H9 (cell line): ENCODE data around the gene RAB15. TPM values are rescaled to one million over a fixed set of nuclear protein-coding genes. Genes with fewer than 3 reads are reported as not detected.

Source experiments
- DNase-seq: peaks from one replicate; pipeline ENCODE4 v3.0.0-alpha.2; 2017
- H2AFZ ChIP-seq: one replicate; pipeline ENCODE4 v1.6.1; 2013; ENCODE audit warnings: mild to moderate bottlenecking, low read length, control low read depth, moderate library complexity
- H2AK5ac ChIP-seq: 2 replicates; pipeline ENCODE4 v1.6.1; 2013; ENCODE audit warnings: low read length, control low read depth, mixed read lengths; ENCODE audit not compliant: insufficient read length
- H2BK120ac ChIP-seq: one replicate; pipeline ENCODE4 v1.6.1; 2013; ENCODE audit warnings: low read depth, mild to moderate bottlenecking, low read length, control low read depth, inconsistent platforms; ENCODE audit not compliant: poor library complexity, severe bottlenecking
- H2BK12ac ChIP-seq: 2 replicates; pipeline ENCODE4 v1.6.1; 2013; ENCODE audit warnings: low read length, control low read depth, mixed read lengths, low read depth; ENCODE audit not compliant: insufficient read length
- H2BK15ac ChIP-seq: 2 replicates; pipeline ENCODE4 v1.6.1; 2013; ENCODE audit warnings: low read depth, low read length, control low read depth
- H2BK20ac ChIP-seq: one replicate; pipeline ENCODE4 v1.6.1; 2013; ENCODE audit warnings: low read depth, mild to moderate bottlenecking, low read length, control low read depth, inconsistent platforms; ENCODE audit not compliant: poor library complexity, severe bottlenecking
- H2BK5ac ChIP-seq: 2 replicates; pipeline ENCODE4 v1.6.1; 2013; ENCODE audit warnings: low read length, control low read depth, mixed read lengths; ENCODE audit not compliant: insufficient read length
- H3K14ac ChIP-seq: 2 replicates; pipeline ENCODE4 v1.6.1; 2013; ENCODE audit warnings: low read length, control low read depth; ENCODE audit not compliant: insufficient read depth
- H3K18ac ChIP-seq: 2 replicates; pipeline ENCODE4 v1.6.1; 2013; ENCODE audit warnings: low read depth, mild to moderate bottlenecking, mixed read lengths, low read length, control low read depth; ENCODE audit not compliant: insufficient read length
- H3K23ac ChIP-seq: 2 replicates; pipeline ENCODE4 v1.6.1; 2013; ENCODE audit warnings: low read length, control low read depth, mixed read lengths, low read depth; ENCODE audit not compliant: insufficient read length
- H3K23me2 ChIP-seq: 2 replicates; pipeline ENCODE4 v1.6.1; 2013; ENCODE audit warnings: low read depth, mild to moderate bottlenecking, mixed read lengths, low read length, control low read depth; ENCODE audit not compliant: insufficient read length, poor library complexity, severe bottlenecking
- H3K27ac ChIP-seq: 2 replicates; pipeline ENCODE4 v1.5.1; 2013; ENCODE audit warnings: low read length, control low read depth, mixed read lengths, low read depth; ENCODE audit not compliant: insufficient read length
- H3K27me3 ChIP-seq: 2 replicates; pipeline ENCODE4 v1.6.1; 2013; ENCODE audit warnings: low read length, control low read depth, inconsistent platforms; ENCODE audit not compliant: insufficient read depth
- H3K4ac ChIP-seq: 2 replicates; pipeline ENCODE4 v1.6.1; 2013; ENCODE audit warnings: low read depth, mild to moderate bottlenecking, control low read depth, inconsistent platforms, low read length, moderate library complexity
- H3K4me1 ChIP-seq: 2 replicates; pipeline ENCODE4 v1.6.1; 2013; ENCODE audit warnings: low read length, control low read depth, inconsistent platforms; ENCODE audit not compliant: insufficient read depth
- H3K4me2 ChIP-seq: 2 replicates; pipeline ENCODE4 v1.6.1; 2013; ENCODE audit warnings: low read length, control low read depth, mixed read lengths; ENCODE audit not compliant: insufficient read length, insufficient read depth
- H3K56ac ChIP-seq: 2 replicates; pipeline ENCODE4 v1.6.1; 2013; ENCODE audit warnings: low read depth, mild to moderate bottlenecking, mixed read lengths, low read length, control low read depth; ENCODE audit not compliant: insufficient read length
- H3K79me1 ChIP-seq: 2 replicates; pipeline ENCODE4 v1.6.1; 2013; ENCODE audit warnings: low read depth, mild to moderate bottlenecking, moderate library complexity, low read length, control low read depth, inconsistent platforms; ENCODE audit not compliant: insufficient read depth, poor library complexity, severe bottlenecking
- H3K79me2 ChIP-seq: 2 replicates; pipeline ENCODE4 v1.6.1; 2013; ENCODE audit warnings: low read length, control low read depth, inconsistent platforms; ENCODE audit not compliant: insufficient read depth
- H3K9ac ChIP-seq: 2 replicates; pipeline ENCODE4 v1.6.1; 2013; ENCODE audit warnings: low read length, control low read depth, mixed read lengths; ENCODE audit not compliant: insufficient read length; ENCODE audit errors: extremely low read depth
- H3K9me3 ChIP-seq: one replicate; pipeline ENCODE4 v1.6.1; 2013; ENCODE audit warnings: low read depth, low read length, inconsistent platforms; ENCODE audit not compliant: control insufficient read depth
- H3T11ph ChIP-seq: one replicate; pipeline ENCODE4 v1.6.1; 2013; ENCODE audit warnings: mild to moderate bottlenecking, low read length, control low read depth, inconsistent platforms
- H4K20me1 ChIP-seq: one replicate; pipeline ENCODE4 v1.6.1; 2013; ENCODE audit not compliant: control insufficient read depth, insufficient read length, insufficient read depth
- H4K5ac ChIP-seq: 2 replicates; pipeline ENCODE4 v1.6.1; 2013; ENCODE audit warnings: low read depth, mild to moderate bottlenecking, mixed read lengths, low read length, control low read depth; ENCODE audit not compliant: insufficient read length
- H4K8ac ChIP-seq: replicated peaks from 2 replicates; pipeline ENCODE4 v1.6.1; 2013; ENCODE audit warnings: low read length, control low read depth, mixed read lengths, low read depth; ENCODE audit not compliant: insufficient read length
- H4K91ac ChIP-seq: 2 replicates; pipeline ENCODE4 v1.6.1; 2013; ENCODE audit warnings: low read depth, mild to moderate bottlenecking, moderate library complexity, mixed read lengths, low read length, control low read depth; ENCODE audit not compliant: insufficient read length
- H3K27ac Mint-ChIP-seq, 3 experiments: 2 replicates in 2 of 3; 3 replicates in 1 of 3; pipeline ENCODE4 v1.8.0; 2020 to 2021; ENCODE audit warnings: mixed read lengths in 3 of 3, mild to moderate bottlenecking in 1 of 3, moderate library complexity in 1 of 3
- H3K27me3 Mint-ChIP-seq: 2 replicates; pipeline ENCODE4 v1.8.0; 2021; ENCODE audit warnings: low read depth, mild to moderate bottlenecking, moderate library complexity, mixed read lengths
- H3K36me3 Mint-ChIP-seq, 3 experiments: 2 replicates in 2 of 3; 3 replicates in 1 of 3; pipeline ENCODE4 v1.8.0; 2020 to 2021; ENCODE audit warnings: low read depth in 3 of 3, mixed read lengths in 3 of 3; ENCODE audit not compliant: insufficient read depth in 1 of 3
- H3K4me1 Mint-ChIP-seq, 2 experiments: 2 replicates each; pipeline ENCODE4 v1.8.0; 2020; ENCODE audit warnings: mixed read lengths in 2 of 2
- H3K4me3 Mint-ChIP-seq, 2 experiments: 2 replicates in 1 of 2; 3 replicates in 1 of 2; pipeline ENCODE4 v1.8.0; 2020 to 2021; ENCODE audit warnings: mild to moderate bottlenecking in 2 of 2, mixed read lengths in 2 of 2, moderate library complexity in 1 of 2
- H3K9me3 Mint-ChIP-seq, 2 experiments: 2 replicates in 1 of 2; 3 replicates in 1 of 2; pipeline ENCODE4 v1.8.0; 2020; ENCODE audit warnings: mild to moderate bottlenecking in 2 of 2, mixed read lengths in 2 of 2, moderate library complexity in 1 of 2
- WGBS: extraction: QIAGEN DNeasy Blood & Tissue Kit; methylation state at CpG from one replicate; pipeline ENCODE4 v1.1.7; 2013; ENCODE audit warnings: missing lambda C conversion rate, low lambda C conversion rate, mixed read lengths; ENCODE audit not compliant: insufficient read length; ENCODE audit errors: extremely low coverage; 5-methylcytosine and 5-hydroxymethylcytosine counted together
- total RNA-seq: library from RNA; stranded (reverse); gene quantifications from 2 replicates; pipeline ENCODE4 v1.2.1, GENCODE V29; 2021
- TF ChIP-seq, protein P1 (sequence below): fragments of 200-600 bp; sonication (generic); conservative IDR thresholded peaks from 3 replicates; pipeline ENCODE4 v1.8.0; 2021; ENCODE audit warnings: antibody characterized with exemption, mild to moderate bottlenecking

Gene RAB15
- total RNA-seq, 1 experiment from 2014 or later = 54.3 TPM

DNA sequence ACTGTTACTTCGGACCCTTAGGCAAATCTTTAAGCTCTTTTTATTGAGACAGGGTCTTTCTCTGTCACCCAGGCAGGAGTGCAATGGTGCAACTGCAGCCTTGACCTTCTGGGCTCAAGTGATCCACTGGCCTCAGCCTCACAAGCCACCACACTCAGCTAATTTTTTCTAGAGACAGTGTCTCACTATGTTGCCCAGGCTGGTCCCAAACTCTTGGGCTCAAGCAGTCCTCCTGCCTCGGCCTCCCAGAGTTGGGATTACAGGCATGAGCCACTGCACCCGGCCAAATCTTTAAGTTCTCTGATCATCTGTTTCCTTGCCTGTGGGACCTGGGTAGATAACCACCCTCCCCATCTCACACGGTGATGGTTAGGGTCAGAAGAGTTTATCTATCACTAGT is 27.3 kb downstream of the RAB15 start:
- Histone ChIP-seq H4K8ac (no peak overlapping the region), H3K14ac (no peak overlapping the region), H2BK15ac (no peak overlapping the region), H3K4me2 (no peak overlapping the region), H2AFZ (no peak overlapping the region), H3K56ac (no peak overlapping the region), H2AK5ac (no peak overlapping the region), H2BK20ac (no peak overlapping the region), H4K91ac (no peak overlapping the region), H3K4me1 (peaks cover 2% of the 10 kb centered on the region; the same call in 1 of the 2 replicates), H3K79me2 (no peaks in the 10 kb centered on the region), H2BK120ac (no peak overlapping the region), H3K9me3 (no peaks in the 10 kb centered on the region), H3K23me2 (no peaks in the 10 kb centered on the region), H3K4ac (no peak overlapping the region), H4K20me1 (no peaks in the 10 kb centered on the region), H2BK12ac (no peak overlapping the region), H3K9ac (no peak overlapping the region), H3K18ac (no peak overlapping the region), H3K79me1 (no peaks in the 10 kb centered on the region), H2BK5ac (no peak overlapping the region), H3K23ac (no peak overlapping the region), H3K27me3 (no peaks in the 10 kb centered on the region), H4K5ac (no peak overlapping the region), H3K27ac (no peak overlapping the region), H3T11ph (no peak overlapping the region)
- H3K27me3 Mint-ChIP-seq = no peaks in the 10 kb centered on the region
- no peak overlapping the region; a peak in 1 of 7 replicates for H3K27ac Mint-ChIP-seq
- no peak for DNase-seq
- TF ChIP-seq, protein P1, sequence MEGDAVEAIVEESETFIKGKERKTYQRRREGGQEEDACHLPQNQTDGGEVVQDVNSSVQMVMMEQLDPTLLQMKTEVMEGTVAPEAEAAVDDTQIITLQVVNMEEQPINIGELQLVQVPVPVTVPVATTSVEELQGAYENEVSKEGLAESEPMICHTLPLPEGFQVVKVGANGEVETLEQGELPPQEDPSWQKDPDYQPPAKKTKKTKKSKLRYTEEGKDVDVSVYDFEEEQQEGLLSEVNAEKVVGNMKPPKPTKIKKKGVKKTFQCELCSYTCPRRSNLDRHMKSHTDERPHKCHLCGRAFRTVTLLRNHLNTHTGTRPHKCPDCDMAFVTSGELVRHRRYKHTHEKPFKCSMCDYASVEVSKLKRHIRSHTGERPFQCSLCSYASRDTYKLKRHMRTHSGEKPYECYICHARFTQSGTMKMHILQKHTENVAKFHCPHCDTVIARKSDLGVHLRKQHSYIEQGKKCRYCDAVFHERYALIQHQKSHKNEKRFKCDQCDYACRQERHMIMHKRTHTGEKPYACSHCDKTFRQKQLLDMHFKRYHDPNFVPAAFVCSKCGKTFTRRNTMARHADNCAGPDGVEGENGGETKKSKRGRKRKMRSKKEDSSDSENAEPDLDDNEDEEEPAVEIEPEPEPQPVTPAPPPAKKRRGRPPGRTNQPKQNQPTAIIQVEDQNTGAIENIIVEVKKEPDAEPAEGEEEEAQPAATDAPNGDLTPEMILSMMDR = no peak
- H3K36me3 Mint-ChIP-seq = peaks cover 14 to 43% (median 32%) of the 10 kb centered on the region in 3 experiments
- no CpG with 5 or more reads among the region's 4 CpGs for WGBS
- H3K4me3 Mint-ChIP-seq = no peak overlapping the region
- H3K9me3 Mint-ChIP-seq = no peaks in the 10 kb centered on the region
- peaks cover 24 to 27% of the 10 kb centered on the region in 2 experiments for H3K4me1 Mint-ChIP-seq
